Stimulated activated CD4-positive, alpha-beta T cell treated with anti-CD3 and anti-CD28 coated beads, TNF-alpha, amount 100 ng/mL, for 4 hours (primary cell): ENCODE measurements around the gene CLASP1.

Experiments used
- DNase-seq, 3 experiments: peaks; one replicate each; pipeline ENCODE4 v3.0.0-alpha.2; 2020; ENCODE audit warnings: low read depth in 3 of 3

CLASP1 gene

GRCh38 chr2:121427187-121427689, 222.0 kb downstream of the CLASP1 start:
- no peak for DNase-seq

- no peak for DNase-seq
Observed at GRCh38 chr2:121420486-121420885, 228.8 kb downstream of the CLASP1 start.

- DNase-seq, result no peak
Observed at GRCh38 chr2:121419081-121419699, 230.1 kb downstream of the CLASP1 start.

DNA sequence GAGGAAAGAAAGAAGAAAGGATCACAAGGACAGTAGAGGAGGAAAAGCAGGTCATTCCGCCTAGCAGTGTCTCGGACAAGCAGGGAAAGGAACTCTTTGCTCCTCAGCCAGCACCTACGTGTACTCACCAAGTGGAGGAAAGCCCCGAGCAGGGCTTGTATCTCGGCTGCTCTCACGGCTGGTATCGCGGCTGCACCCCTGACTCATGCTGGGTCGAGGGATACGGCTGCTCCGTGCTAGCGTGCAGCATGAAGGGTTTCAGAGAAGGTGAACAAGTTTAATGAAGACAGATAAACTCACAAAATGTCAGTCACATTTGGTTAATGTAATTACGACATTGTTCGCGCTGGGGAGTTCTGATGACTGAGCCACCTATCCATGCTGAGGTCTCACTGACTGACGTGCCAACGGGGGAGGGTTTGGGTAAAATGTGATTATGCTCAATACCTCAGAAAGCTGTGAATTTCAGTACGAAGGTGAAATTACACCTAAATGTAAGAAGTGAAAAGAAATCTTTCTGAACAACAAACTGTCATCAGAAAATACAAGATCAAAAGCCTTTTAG, 230.7 kb downstream of the CLASP1 start:
- DNase-seq, result no peak

- no peak for DNase-seq
Observed at GRCh38 chr2:121417826-121418225, 231.4 kb downstream of the CLASP1 start.

DNA sequence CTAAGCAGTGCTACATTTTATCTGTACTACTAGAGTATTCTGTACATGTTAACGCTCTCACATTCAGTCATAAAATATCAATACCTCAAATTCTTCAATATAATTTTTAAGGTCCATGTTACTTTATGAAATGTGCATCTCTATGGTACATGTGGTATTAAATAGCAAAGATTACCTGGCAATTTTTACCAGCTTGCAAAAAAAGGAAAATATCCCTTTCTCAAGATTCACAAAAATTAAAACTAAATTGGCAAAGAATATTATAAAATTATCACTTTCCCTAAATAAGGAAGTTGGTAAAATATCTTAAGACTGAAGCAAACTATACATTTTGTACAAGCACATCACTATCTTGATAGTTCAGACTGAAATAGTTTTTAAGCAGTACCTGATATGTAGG, 233.5 kb downstream of the CLASP1 start:
- DNase-seq, result no peak

DNA sequence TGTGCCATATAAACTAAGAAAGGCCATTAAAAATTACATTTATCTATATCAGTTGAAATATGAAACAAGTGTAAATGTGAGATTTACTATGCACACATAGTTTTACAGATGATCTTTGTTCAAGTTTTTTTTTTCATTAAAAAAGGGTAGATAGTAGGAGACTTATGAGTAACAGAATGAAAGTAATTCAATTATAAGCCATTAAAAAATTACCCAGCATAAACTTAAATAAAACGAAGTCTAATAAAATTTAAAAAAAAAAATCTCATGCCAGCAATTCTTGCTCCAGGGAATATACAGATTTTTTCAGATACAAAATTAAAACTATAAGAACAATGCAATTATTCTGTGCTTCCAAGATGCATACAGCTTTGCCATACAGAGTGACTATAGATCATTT, 236.9 kb downstream of the CLASP1 start:
- DNase-seq, result no peak

DNA sequence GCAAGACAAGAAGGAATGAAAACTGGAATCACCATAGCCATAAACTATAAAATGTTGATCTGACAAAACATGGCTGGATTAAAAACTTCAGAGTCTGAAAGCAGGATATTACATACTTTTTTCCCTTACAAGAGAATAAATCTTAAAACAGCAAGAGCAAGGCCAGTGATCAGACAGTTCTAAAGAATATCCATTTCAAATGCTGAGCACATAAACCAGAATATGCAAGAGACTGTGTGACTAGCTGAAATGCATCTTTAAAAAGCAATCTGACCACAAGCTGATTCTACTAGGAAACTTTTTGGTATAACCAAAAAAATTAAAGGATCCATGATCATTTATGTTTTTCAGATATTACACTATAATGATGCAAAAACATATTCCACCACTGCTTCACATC, 239.3 kb downstream of the CLASP1 start:
- DNase-seq, result no peak

DNA sequence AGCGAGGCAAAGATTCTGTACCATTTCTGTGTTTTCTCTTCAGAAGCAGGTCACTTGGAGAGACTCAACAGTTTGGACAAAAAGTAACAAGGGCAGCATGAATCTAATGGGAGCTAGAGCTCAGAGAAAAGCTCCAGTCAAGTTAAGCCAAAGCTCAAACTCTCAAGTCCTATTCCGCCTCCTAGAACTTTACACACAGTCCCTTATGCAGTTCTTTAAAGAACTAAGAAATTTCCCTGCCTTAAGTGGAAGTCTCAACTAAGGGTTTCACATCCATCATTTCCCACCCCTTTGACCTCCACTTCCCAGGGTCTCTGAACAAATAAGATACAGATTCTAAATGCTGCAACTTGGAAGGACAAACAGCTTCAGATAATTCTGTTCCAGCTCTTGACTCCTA, 239.9 kb downstream of the CLASP1 start:
- DNase-seq, result no peak

GRCh38 chr2:121408641-121409040, 240.6 kb downstream of the CLASP1 start:
- no peak for DNase-seq

DNA sequence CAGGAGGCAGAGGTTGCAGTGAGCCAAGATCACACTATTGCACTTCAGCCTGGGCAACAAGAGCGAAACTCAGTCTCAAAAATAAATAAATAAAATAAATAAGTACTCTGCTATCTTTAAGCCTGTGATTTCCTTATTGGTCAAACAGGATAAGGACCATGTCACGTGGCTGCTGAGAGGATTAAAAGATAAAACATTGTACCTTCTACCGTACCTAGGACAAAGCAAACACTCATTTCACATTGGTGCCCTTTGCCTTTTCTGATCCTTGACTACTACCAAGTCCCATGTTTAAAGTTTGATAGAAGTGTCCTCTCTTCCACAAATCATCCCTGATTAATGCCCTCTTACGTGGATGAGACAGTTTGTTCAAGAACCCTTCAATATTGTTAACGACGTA, 244.0 kb downstream of the CLASP1 start:
- no peak for DNase-seq

- no peak for DNase-seq
Observed at GRCh38 chr2:121400201-121400600, 249.1 kb downstream of the CLASP1 start.

DNA sequence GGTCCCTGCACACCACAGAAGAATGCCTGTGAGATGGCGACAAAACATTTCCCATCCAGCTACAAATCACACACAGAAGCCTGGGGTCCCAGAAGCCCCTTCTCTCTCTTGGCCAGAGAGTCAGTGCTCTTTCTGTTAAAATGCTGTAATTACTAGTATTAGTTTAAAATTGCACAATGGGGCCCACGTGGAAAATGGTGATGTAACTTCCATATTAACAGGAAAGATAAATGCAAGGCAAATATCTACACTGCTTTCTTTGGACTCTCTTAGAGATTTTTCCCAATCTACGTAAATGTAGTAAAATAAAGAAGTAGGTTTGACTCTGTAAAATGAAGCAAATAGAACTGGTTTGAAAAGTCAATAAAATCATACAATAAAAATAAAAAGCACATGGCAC, 250.4 kb downstream of the CLASP1 start:
- DNase-seq, result no peak

DNA sequence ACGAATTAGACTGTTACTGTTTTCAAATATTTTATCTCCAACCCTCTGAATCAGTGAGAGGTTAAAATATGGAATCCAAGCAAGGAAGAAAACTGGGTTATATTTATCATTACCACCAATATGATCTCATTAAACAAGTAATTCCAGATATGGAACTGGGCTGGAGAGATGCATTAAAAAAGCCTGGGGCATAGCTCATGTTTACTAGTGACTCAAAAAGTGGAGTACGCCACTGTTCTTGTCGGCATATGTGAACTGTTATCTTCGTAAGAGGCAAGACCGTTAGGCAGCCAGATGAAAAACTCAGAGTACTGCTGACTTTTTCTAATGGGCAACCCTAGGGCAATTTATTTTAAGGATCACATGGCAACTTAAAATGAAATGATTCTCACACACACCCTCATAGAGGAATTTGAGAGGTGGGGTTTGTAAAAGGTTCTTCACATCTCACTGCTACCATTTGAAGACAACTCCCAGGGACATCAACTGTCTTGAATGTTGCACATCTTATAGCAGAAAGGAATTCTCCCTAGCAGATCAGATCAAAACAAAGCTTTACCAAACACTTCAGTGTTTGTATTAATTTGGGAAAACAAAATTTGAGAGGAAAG, 259.1 kb downstream of the CLASP1 start:
- no peak for DNase-seq

DNA sequence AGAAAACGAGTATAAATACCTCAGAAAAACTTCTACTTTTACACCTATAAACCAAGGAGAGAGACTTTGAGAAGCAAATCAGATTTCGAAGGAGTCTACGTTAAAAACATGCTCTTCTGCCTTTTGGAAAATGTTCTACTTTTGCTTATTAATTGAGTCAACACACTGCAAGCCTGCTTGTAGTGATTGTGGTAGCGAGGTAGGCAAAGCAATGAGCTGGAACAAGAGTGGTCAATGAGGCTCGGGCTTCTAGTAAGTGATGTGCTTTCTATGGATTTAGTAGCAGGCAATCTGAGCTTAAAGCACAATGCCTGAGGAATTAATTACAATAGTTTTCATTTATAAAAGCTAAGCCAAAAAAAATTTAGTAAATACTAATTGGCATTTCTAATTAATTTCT, 260.9 kb downstream of the CLASP1 start:
- no peak for DNase-seq

DNA sequence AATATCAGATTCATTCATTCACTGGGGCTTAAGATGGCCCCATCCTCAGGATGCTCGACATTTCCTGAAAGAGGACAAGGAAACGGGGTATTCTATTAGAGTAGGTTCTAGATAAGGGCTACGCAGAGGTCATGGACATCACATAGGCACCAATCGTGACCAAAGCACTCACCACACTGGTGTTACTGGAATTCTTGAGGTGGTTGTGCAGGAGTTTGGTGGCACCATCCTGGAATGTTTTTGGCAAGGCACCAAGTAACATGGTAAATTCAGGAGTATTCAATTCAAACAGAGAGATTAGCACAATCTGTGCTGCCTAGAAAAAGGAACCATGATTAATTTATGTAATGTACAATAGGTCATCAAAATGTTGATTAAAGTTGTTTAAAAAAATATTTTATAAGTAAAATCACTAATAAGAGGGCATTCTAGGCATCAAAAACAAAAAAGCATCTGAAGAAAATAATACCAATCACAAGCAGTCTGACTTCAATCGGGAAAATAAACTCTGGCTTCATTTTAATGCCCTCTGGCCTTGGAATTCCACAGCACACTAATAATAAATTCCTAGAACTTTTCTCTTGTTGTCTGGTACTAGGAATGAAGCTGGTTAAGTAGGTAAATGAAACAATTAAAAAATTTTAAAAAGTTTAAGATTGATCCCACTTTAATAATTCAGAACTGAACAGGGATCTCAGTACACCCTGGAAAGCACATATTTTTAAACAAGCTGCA, 261.5 kb downstream of the CLASP1 start:
- DNase-seq, result no peak

DNA sequence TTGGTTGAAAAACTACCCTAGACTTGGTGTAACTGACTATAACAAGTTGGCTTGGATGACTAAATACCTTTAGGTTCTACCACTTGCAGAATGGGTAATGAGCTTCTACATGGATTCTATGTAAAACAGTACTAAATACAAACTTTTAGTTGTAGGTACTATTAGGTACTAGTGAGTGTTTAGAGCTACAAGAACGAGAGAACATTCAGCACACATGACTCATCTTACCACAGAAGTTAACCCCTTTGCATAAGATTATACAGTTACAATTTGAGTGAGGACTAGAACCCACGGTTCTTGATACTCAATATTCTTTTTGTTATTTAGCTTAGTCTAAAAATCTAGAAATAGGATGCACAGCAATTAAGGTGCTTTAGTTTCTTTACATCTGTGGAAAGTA, 262.6 kb downstream of the CLASP1 start:
- no peak for DNase-seq

GRCh38 chr2:121386102-121386501, 263.2 kb downstream of the CLASP1 start:
- no peak for DNase-seq

- DNase-seq, result no peak
Observed at GRCh38 chr2:121382744-121383143, 266.5 kb downstream of the CLASP1 start.

GRCh38 chr2:121377646-121378045, 271.6 kb downstream of the CLASP1 start:
- DNase-seq, result no peak

DNA sequence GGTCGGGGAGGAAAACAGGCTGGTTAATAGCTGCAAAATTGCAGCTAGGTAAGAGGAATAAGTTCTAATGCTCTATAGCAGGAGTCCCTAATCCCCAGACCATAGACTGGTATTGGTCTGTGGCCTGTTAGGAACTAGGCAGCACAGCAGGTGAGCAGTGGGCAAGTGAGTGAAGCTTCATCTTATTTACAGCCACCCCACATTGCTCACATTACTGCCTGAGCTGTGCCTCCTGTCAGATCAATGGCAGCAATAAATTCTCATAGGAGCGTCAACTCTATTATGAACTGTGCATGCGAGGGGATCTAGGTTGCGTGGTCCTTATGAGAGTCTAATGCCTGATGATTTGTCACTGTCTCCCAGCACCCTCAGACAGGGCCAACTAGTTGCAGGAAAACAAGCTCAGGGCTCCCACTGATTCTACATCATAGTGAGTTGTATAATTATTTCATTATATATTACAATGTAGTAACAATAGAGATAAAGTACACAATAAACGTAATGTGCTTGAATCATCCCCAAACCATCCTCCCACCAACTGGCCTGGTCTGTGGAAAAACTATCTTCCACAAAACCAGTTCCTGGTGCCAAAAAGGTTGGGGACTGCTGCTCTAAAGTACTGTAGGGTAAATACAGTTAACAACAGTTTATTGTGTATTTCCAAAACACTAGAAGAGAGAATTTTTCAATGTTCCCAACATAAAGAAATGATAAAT, 272.6 kb downstream of the CLASP1 start:
- DNase-seq, result no peak

GRCh38 chr2:121375621-121376159, 273.6 kb downstream of the CLASP1 start:
- no peak for DNase-seq
